ENCODE results near the gene GDPD3.

DNA sequence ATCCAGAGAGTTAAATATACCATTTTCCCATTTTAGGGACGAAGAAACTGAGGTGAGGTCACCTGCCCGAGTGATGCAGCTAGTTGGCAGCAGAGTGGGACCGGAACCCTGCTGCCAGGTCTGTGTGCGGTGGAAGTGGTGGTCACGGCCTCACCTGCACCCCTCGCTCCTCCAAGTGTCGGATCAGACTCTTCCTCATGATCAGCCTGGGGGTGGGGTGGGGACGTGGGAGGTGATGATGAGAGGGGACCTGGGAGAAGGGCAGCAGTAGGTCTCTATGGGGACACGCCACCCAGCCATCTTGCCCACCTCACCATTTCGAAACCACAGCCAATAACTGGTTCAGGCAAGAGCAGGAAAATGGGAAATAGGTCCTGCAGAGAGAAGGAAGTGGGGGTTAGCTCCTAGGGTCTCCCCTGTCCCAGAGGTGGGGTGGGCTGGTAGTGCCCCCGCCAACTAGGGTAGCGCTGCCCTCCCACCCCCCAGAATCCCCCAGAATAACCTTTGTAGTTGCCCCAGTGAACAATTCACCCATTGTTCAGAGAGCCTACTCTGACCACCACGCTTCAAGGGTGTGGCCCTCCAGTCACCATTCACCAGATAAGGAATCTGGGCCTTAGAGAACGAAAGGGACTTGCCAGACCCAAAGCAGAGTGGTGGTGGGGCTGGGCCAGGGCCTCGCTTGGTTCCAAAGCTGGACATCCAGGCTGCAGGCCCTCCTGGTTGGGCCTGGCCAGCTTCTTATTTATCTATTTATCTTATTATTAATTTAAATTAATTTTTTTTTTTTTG lies 5.1 kb downstream of the GDPD3 start:
- TF ChIP-seq ETV5 (CRISPR knock-in tag; IDR thresholded peaks at IDR 0.05; ENCODE audit: low read depth): no peak
- no peak for TF ChIP-seq POLR2A (conservative IDR thresholded peaks at IDR 0.05)
- no peak for TF ChIP-seq EZH2 (IDR thresholded peaks at IDR 0.05; ENCODE audit: borderline replicate concordance, low read depth, low read length)
- TF ChIP-seq, protein P1, sequence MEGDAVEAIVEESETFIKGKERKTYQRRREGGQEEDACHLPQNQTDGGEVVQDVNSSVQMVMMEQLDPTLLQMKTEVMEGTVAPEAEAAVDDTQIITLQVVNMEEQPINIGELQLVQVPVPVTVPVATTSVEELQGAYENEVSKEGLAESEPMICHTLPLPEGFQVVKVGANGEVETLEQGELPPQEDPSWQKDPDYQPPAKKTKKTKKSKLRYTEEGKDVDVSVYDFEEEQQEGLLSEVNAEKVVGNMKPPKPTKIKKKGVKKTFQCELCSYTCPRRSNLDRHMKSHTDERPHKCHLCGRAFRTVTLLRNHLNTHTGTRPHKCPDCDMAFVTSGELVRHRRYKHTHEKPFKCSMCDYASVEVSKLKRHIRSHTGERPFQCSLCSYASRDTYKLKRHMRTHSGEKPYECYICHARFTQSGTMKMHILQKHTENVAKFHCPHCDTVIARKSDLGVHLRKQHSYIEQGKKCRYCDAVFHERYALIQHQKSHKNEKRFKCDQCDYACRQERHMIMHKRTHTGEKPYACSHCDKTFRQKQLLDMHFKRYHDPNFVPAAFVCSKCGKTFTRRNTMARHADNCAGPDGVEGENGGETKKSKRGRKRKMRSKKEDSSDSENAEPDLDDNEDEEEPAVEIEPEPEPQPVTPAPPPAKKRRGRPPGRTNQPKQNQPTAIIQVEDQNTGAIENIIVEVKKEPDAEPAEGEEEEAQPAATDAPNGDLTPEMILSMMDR (IDR thresholded peaks at IDR 0.05 in 2 of 3, conservative IDR thresholded peaks at IDR 0.05 in 1 of 3; ENCODE audit: insufficient read depth in 2 of 3, low read depth in 1 of 3, low read length in 3 of 3): no peak
- no peak for TF ChIP-seq GTF3C2 (IDR thresholded peaks at IDR 0.05; ENCODE audit: borderline replicate concordance, extremely low read depth, insufficient read length)
- no peak for TF ChIP-seq KDM1A (IDR thresholded peaks at IDR 0.05)
- TF ChIP-seq POLR2AphosphoS5 (IDR thresholded peaks at IDR 0.05; ENCODE audit: control insufficient read depth, insufficient read depth, low read depth, low read length): no peak
- no peak for TF ChIP-seq MAZ (CRISPR knock-in tag; conservative IDR thresholded peaks at IDR 0.05 in 1 of 2, IDR thresholded peaks at IDR 0.05 in 1 of 2)
- TF ChIP-seq EHMT2 (IDR thresholded peaks at IDR 0.05): no peak
- no peak for TF ChIP-seq PML (IDR thresholded peaks at IDR 0.05; ENCODE audit: low read length)
- no peak for TF ChIP-seq YY1 (IDR thresholded peaks at IDR 0.05; ENCODE audit: borderline replicate concordance in 1 of 3, control insufficient read depth in 1 of 3, extremely low read depth in 1 of 3, insufficient read depth in 3 of 3, insufficient read length in 1 of 3, insufficient replicate concordance in 2 of 3, low read depth in 1 of 3, low read length in 2 of 3)
- TF ChIP-seq E2F5 (CRISPR knock-in tag; IDR thresholded peaks at IDR 0.05): no peak
- TF ChIP-seq ZNF224 (CRISPR knock-in tag; IDR thresholded peaks at IDR 0.05): no peak

Data from K562 (cell line).